Stimulated activated CD8-positive, alpha-beta memory T cell treated with anti-CD3 and anti-CD28 coated beads, Interleukin-15, amount 100 ng/mL, for 4 hours (primary cell): ENCODE measurements around the gene SNX25.
"Not testable (repeated sequence)": the region's sequence is repeated elsewhere in the genome, so short reads cannot be mapped to it uniquely, and the experiment has no call there.

Experiments used
- DNase-seq, 2 donors: peaks; one replicate each; pipeline ENCODE4 v3.0.0-alpha.2; 2020; ENCODE audit warnings: low read depth in 2 of 2

SNX25 gene

DNA sequence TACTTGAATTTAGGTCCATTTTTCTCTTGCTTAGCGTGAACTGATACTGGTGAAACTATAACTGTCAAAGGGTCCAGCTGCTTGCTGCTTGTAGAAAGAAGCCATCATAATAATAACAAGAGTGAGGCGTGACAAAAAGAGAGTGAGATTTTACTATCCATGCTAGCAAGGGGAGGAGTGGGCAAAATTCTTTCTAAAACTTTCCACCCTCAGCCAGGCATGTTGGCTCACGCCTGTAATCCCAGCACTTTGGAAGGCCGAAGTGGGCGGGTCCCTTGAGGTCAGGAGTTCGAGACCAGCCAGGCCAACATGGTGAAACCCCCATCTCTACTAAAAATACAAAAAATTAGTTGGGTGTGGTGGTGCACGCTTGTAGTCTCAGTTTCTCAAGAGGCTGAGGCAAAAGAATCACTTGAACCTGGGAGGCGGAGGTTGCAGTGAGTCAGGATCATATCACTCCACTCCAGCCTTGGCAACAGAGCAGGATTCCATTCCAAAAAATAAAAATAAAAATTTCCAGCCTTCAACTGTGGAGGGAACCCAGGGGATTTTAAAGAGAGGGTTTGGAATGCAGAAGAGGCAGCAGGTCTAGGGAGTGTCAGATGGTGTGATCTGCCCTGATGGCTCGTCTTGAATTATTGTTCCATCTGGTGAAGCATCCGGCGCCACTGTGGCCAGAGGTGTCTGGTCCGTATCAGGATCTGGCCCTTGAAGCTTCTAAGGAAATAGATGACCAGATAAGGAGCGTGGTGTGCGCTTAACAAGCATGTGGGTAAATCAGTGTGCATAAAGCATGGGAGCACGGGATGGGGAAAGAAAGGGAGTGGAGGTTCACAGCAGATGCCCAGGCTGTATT lies 134.6 kb downstream of the SNX25 start:
- DNase-seq: no peak

DNA sequence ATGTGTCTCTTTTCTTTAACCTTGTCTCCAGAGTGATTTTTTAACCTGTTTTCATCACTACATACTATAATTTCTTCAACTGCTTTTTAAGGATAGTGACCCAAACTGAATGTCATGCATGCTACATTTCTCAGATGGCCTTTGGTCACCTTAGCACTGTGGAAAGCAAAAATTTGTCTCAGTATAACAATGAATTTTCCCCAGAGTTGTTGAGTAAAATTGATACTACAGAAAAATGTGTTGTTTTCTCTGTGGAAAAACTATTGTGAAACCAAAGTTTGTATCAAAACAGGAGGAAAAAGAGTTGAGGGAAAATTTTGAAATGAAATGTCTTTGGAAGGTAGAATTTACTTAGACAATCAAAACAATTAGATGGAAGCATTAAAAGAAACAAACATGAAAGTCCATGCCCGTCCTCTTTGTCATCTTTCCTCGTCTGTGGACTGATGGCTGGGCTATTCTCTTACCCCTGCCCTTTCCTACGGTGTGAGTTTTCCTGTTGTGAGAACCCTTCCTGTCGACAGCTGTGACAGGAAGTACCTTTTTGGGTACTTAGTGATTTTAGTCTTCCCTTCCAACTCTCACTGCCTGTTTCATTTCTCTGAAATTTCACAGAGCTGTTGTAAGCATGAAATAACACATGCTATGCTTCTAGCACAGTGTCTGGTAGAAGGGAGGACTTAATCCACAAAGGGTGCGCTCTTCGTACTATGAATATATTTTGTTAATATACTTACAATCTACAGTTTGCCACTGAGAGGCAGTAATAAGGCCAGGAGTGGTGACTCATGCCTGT lies 135.5 kb downstream of the SNX25 start:
- DNase-seq: no peak

DNA sequence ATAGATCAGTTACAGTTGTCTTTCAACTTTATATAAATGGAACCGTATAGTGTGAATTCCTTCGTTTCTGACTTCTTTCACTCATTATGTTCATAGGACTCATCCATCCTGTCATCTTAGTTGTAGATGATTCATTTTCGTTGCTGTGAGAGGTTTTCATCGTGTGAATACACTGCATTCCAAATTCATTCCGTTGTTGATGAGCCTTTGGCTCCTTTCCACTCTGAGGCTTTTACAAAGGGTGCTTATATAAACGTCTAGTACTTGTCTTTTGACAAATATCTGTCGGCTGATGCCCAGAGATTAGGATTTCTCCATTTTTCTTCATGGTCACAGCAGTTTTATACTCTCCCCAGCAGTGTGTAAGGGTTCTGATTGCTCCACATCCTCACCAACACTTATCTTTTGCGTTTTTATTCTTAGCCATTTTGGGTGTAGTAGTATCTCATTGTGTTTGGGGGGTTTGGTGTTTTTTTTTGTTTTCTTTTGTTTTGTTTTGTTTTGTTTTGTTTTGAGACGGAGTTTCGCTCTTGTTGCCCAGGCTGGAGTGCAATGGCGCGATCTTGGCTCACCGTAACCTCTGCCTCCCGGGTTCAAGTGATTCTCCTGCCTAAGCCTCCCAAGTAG lies 137.7 kb downstream of the SNX25 start:
- no peak for DNase-seq

DNA sequence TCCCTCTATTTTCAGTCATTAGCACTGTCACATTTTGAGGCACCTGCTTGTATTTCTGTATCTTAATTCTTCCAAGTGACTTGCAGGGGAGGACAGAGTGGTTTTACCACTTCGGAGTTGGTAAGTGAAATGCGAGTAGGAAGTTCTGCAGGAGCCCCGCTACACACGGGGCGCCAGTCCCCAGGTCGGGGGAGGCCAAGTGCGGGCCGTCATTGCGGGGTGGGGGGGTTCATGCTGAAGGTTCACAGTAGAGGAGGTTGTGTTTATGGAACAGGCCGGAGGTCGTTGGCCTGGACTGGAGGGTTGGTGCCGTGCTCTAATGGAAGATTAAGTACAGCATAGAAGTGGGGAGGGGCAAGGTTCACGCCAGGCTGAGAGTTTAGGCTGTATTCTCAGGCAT lies 142.3 kb downstream of the SNX25 start:
- no peak for DNase-seq

DNA sequence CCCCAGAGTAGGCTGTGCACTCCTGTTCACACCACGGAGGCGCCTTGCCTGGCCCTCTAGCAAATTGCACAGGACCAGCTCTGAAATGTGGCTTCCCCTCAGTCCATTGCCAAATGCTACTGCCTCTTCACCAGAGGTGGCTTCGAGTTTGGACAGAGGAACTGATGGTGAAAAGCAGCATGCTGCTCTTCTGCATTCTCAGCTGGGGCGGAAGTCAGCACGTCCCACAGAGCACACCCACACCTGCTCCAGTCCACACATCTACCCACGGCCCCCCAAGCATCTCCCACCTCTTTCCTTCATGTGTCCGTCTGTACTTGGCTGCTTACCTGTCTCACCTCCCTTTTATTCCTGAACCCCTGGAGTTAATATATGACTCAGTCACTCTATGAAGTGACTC lies 142.8 kb downstream of the SNX25 start:
- DNase-seq: no peak

DNA sequence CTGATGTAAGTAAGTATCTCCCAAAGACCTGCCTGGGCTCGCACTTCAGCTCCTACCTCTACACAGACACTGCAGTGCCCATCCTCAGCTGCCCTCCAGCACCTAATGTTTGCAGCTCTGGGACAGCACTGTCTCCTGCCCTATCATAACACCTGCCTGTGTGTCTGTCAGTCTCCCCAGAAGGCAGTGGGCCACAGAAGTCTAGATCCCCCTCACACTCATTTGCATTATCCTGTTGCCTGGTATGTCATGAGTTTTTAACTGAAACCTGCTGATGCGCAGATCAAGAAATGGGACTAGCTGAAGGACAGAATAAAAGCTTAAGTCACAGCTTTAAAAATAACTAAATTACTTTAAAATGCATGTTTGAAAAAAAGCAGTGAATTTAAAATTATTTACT lies 143.3 kb downstream of the SNX25 start:
- DNase-seq: no peak

DNA sequence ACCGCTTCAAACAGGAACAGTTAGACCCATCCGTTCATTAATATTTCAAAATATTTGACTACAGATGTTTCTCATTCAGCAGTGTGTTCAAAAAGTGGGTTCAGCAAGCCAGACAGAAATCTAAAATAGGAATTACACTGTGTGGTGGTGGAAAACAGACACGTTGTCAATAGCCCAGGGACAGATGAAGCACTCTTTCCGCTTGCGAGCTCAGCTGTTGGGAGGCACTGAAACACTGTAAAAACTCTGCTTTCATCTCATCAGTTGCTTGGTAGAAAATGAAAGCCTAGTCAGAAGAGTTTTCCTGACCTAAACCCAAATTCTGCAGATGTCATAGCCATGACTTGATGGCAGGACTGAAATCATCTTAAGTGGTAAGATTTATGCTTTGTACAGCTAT lies 147.8 kb downstream of the SNX25 start:
- no peak for DNase-seq

DNA sequence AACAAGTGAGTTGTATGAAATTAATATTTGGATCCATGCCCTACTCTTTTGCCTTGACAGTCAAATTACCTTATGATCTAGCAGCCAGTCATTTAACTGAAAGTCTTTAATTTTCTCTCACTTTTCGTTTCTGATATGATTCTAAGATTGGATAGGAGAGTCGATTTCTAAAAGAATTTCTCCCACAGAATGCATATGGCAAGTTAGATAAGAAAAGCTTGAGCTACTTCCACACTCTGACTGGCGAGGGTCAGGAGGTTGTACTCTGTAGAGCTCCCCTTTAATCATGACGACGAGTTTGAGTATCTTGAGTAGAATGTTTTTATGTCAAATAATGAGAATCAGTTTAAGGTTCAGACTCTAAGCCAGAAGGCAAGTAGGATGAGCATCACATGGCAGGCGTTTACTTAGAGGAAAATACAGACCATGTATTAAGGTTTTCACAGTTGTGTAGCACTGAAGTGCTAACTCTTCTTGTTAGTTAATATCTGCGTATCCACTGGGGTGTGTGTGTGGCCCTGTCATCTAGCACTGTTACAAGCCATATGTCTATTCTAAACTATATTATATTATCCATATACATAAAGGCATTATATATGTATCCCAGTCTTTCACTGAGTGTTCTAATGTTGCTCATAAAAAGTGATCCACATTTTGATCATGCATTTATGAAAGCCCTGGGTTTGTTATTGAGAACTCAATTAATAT lies 148.5 kb downstream of the SNX25 start:
- no peak for DNase-seq

DNA sequence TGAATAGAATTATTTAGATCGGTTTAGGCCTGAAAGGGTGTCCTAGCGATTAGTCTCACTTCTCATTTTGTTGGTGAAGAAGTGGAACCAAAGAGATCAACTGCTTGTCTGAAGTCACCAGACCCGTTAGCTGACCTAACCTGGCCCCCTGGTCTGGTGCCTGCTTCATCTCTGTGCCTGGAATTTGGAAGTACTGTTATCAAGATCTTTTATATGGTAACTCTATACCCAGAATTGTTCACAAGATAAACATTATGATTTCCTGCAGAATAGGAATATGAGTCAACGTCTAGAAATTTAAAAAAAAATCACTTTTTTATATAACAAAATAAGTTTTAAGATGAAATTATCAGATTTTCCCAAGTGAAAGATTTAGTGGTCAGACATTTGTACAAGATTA lies 149.1 kb downstream of the SNX25 start:
- no peak for DNase-seq

DNA sequence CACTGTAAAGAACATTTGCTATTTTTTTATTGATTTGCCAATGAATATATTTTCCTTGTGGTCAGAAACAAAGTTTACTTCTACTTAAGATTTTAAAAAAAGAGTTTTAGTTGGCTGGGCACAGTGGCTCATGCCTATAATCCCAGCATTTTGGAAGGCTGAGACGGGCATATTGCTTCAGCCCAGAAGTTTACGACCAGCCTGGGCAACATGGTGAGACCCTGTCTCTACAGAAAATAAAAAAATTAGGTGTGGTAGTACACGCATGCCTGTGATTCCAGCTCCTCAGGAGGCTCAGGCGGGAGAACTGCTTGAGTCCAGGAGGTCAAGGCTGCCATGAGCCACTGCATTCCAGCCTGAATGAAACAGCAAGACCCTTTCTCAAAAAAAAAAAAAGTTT lies 149.6 kb downstream of the SNX25 start:
- DNase-seq: no peak

DNA sequence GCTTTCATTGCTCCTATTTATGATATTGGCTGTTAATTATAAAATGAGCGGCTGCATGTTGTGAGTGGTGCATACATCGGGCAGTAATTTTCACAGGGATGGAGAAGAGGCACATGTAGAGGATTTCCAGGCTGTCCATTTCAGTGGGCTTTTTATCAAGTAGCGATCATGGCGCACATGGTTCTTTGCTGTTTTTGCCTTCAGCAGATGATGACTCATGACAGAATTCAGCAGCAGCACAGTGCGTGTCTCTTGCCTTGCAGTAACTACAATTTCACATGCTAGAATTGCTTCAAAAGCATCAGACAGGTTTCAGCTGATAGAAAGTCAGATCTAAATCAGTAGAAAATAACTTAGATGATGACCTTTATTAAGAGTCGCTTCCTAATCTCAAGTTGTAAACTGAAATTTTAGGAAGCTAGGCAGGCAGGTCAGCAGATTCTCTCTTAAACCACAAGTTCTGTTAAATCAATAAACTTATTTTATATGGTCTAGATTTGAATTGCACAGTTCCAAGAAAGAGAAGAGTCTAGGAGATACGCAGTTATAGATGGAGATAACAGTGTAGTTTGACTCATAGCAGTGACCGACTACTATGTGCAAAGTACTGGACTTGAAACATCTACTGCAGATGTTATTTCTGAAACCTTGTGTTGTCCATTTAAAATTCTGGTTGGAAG lies 150.5 kb downstream of the SNX25 start:
- DNase-seq: no peak

DNA sequence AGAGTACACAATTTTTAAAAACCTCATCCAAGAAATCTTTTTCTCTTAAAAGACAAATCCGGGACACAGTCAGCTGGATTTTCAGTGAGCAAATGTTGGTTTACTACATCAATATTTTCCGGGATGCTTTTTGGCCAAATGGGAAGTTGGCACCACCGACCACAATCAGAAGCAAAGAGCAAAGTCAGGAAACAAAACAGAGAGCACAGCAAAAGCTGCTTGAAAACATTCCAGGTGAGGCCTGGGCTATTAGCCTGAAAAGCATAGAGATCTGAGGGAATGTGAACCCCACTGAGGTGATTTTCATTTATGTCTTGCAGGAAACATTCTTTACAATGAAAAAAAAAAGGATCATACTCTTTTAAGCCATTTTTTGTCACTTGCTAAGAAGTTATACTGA lies 152.5 kb downstream of the SNX25 start:
- no peak for DNase-seq

DNA sequence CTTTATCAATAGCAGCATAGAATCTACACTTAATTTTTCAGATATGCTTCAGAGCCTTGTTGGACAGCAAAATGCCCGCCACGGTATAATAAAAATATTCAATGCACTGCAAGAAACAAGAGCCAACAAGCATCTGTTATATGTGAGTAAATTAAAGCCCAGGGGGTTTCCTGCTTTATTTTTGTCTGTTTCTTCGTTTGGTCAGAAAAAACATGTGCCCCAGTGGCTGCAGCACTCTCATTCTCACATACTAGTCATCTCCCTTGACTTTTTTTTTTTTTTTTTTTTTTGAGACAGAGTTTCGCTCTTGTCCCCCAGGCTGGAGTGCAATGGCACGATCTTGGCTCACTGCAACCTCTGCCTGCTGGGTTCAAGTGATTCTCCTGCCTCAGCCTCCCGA lies 153.2 kb downstream of the SNX25 start:
- not testable (repeated sequence) for DNase-seq

DNA sequence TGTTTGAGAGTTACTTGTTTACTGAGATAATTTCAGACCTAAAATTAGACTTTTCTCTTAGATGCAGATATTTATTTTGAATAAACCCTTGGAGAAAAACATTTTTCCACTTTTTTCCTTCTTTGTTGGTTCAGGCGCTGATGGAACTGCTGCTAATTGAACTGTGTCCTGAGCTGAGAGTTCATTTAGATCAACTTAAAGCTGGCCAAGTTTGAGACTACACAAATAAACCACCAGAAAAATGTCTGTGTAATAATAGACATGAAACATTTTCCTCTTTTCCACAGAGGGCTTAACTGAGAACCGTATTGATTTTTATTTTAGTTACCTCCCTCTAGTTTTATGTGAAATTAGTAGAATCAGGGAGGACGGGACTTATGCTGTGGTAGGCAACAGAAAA lies 153.9 kb downstream of the SNX25 start:
- DNase-seq: no peak

DNA sequence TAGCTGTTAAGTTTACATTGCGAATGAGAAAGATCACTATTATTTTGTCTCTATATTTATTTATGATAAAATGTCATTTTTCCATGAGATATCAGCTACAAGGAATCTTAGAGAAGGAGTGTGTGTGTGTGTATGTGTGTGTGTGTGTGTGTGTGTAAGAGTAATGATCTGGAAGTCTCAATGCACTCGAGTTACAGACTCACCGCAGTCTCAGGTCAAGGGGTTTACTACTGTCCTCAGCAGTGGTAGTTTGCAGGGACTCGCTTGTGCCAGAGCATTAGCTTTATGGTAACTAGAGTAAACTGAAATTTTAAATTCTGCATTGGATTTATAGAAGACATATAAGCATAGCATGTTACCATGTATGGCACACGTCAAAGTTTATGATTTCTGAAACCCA lies 155.5 kb downstream of the SNX25 start:
- DNase-seq: no peak

DNA sequence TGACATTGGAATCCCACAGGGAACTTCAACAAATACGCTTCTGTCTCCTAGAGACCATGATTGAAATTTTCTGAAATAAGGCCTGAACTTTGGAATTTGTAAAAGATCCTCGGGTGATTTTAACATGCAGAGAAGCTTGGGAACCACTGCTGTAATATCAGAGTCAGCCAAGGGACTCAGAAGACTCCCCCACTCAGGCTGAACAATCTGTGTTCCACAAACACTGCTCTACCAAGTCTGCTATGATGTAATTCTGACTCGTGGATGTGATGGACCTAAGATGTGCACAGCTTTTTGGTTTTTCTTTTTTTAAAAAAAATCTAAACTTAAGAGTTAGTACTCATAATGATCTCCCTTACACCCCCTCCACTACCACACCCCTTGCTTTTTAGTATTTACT lies 160.3 kb downstream of the SNX25 start:
- DNase-seq: no peak

DNA sequence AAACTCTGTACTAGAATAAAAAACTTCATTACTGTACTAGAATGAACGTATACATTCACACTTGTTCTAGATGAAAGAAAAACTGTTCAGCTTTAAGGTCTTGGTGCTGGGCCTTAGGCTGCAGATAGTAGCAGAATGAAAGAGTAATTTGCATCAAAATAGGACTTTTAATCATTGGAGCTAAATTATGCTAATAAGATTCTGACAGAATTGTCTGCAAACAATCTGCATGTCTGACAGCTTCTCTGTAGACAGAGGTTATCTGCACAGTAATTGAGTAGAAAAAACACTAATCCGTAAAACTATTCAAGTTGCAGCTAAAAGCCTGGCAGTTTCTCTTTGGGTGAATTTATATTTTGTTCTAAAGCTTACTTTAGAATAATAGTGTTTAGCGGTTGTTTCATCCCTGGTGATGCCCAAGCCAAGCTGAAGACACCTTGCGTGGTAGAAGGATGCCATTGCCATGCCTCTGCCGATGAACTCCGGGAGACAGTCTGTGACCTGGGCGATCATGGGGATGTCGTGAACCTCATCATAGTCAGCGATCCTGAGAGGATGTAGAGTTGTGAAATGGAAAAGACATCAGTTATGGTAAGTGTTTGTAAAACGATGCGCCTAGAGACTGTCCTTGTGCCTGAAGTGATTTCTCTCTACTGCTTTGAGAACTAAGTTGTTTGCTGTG lies 161.0 kb downstream of the SNX25 start:
- no peak for DNase-seq

DNA sequence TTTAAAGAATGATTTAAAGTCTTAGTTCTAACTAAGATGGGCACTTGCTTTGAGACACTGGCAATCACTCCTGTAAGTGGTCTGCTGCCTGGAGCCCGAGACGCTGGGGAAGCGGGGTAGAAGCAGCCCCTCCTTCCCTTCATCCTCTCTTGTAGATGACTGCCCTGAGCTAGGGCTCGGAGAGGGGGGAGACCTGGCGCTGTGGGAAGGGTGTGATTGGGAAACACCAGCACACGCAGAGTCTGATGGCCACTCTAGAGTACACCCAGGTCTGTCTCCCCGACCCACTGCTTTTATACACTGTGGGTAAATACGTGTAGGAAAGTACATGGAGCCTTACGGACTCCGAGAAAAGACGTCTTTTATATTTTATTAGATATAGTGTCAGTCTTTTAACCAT lies 162.3 kb downstream of the SNX25 start:
- no peak for DNase-seq

DNA sequence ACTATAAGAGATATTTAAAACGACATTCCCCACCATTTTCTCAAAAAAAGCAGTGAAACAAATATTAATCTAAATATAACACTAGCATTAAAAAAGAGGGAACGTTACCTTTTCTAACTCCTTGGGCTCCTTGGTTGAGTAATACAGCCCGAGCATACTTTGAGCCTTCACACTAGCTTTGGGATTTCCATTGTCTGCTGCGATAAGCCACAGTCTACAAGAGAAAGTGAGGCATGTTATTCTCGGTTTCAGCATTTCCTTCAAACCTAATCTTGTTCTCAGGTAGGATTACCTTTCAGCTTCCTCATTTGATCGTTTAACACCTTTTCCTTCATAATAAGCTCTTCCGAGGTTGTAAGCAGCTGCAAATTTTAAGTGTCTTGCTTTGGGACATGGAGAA lies 164.6 kb downstream of the SNX25 start:
- DNase-seq: no peak

DNA sequence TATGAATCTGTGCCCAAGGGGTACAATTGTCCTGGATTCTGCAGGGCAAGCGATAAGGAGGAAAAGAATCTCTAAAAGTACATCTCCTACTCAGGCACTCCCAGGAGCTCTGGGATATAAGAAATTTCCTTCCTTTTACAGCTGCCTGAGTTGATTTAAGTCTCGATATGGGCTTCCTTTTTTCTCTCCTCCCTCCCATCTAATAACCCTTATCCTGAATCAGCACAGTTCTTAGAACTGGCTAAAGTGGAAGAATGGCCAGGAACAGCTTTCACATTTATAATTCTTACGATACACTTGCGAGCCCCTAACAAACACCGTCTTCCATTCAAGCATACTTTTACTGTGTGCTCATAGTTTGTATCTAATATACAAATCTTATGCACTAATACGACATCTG lies 165.2 kb downstream of the SNX25 start:
- no peak for DNase-seq

DNA sequence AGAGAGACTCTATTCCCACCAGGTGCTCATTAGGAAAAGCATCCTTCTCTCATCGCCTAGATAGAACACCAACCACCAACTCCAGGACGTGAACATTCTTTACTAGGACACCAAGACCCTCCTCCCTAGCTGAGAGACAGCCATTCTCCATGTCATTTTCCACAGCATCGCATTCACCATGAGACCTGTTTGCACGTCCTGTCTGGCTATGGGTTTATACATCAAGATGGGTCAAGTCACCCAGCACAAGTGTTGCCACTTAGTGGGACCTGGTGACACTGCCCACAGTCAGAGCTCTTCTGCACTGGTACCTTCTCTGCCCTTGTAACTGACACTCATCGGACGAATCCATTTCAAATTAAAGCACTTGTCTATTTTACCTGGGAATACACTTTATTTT lies 168.9 kb downstream of the SNX25 start:
- DNase-seq: no peak
